NCI-H146 treated with DMSO at 0.1 percent for 48 hours (cell line): ENCODE results near the gene GALNT16.

Experiments
- DNase-seq: peaks from one replicate; lab custom pipeline; 2025; ENCODE audit not compliant: unreplicated experiment; lab: John Stamatoyannopoulos, UW

Gene GALNT16

GRCh38 chr14:69400154-69400553, 140.2 kb downstream of the GALNT16 start:
- DNase-seq: no peak

DNA sequence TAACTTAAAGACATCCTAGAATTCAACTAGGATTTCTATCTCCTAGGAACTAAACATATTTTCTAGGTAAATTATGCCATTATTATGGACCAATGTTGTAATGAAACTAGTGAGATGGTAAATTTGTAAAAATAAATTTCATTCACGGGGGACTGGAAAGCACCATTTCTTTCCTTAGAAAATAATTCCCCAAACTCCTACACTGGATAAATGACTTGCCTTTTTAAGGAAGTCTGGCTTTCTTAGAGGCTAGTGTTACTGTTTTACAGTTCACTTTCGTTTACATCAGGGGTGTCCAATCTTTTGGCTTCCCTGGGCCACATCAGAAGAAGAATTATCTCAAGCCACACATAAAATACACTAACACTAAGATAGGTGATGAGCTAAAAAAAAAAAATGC, 141.9 kb downstream of the GALNT16 start:
- DNase-seq: no peak

DNA sequence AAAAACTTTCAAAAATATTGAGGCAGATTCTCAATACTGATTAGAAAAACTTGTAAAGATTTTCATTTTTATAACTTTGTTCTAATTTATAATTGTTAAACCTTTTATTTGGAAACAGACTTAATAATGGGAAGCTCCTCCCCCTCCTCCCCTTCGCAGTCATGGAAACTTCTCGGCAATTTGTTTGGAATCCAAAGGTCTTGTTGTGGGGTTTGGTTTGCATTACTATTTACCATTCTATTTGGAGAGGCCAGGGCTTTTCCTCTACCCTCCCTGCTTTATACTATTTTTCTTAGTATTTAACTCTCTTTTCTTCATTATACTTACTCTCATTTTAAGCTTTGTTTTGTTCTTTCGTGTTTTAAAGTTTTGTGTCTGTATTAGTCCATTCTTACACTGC, 144.5 kb downstream of the GALNT16 start:
- DNase-seq: no peak

GRCh38 chr14:69404883-69405282, 144.9 kb downstream of the GALNT16 start:
- no peak for DNase-seq

DNA sequence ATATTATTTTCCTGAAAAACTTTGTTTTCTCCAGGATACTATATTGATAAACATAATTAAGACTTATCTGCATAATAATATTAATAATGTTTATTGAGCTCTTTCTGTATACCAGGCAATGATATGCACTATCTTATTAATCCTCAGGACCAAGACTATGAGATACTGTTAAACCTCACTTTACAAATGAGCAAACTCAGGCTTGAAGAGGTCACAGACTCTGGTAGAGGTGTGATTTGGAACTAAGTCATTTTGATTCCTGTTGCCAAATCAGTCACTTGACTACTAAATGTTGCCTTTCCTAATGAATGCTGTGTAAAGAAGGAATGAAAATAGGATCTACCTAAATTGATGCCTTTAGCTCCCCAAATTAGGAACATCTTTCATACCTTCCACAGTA, 145.8 kb downstream of the GALNT16 start:
- no peak for DNase-seq
